GM19395 (cell line): ENCODE data around the gene FXYD1.
"Not testable (repeated sequence)": the region's sequence is repeated elsewhere in the genome, so short reads cannot be mapped to it uniquely, and the experiment has no call there.

ENCODE experiments used
- ATAC-seq: cut with Tn5 transposase; IDR thresholded peaks from one replicate; pipeline ENCODE4 v1.9.1; 2021; ENCODE audit warnings: mild to moderate bottlenecking, moderate library complexity; ENCODE audit not compliant: unreplicated experiment

The FXYD1 gene

DNA sequence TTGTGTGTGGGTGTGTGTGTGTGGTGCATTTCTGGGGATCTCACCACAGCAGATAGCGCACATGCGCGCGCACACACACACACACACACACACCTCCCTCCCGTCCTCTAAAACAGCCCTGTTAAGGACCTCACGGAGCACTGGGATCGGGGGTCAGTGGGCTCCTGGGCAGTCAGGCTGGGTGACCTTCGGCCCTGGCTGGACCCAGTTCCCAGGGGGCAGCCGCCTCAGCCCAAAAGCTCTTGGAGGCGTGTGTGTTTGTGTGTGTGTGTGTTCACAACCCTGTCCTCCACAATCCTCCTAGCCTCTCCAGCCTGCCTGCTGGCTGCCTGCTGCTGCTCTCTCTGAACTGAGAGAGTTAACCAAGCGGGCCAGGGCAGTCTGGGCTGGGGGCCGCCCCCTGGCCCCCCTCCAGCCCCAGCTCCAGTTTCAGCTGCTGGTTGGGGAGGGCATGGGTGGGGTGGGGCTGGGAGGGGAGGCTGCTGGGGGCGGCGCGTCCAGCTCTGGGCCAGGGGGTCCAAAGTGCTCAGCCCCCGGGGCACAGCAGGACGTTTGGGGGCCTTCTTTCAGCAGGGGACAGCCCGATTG lies at the start of gene FXYD1:
Gene FXYD1, plus strand, starts transcription at position 520 of the 588 bp plus-strand sequence. CDS start 1,256 bp downstream, outside the sequence.
- ATAC-seq: no peak

DNA sequence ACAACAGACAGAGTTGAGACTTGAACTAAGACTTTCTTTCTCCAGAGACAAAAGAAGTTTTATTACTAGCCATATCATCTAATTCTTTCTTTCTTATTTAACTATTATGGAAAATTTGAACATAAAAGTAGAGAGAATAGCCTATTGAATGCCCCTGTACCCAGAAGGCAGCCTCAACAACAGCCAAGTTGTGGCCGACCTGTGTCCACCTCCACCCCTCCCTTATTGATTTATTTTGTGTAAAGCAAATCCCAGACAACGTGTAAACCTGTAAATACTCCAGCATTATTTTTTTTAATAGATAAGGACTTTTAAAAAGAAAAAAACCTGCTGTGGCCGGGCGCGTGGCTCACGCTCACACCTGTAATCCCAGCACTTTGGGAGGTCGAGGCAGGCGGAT lies 49.1 kb upstream of the FXYD1 start:
- ATAC-seq: no peak

DNA sequence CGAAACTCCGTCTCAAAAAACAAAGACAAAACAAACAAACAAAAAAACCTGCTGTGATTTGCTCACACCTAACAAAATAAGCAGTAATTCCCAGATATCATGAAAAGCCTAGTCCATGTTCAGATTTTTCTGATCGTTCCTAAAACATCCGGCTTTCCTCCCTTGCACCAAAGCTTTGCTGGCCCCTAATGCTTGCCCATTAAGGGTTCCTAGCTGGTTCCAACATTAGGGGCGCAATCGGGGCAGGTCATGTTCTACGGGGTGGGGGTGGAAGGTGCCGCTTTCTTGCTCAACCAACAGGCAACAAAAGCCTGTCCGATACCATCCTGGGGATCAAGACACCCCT lies 48.5 kb upstream of the FXYD1 start:
- no peak for ATAC-seq

DNA sequence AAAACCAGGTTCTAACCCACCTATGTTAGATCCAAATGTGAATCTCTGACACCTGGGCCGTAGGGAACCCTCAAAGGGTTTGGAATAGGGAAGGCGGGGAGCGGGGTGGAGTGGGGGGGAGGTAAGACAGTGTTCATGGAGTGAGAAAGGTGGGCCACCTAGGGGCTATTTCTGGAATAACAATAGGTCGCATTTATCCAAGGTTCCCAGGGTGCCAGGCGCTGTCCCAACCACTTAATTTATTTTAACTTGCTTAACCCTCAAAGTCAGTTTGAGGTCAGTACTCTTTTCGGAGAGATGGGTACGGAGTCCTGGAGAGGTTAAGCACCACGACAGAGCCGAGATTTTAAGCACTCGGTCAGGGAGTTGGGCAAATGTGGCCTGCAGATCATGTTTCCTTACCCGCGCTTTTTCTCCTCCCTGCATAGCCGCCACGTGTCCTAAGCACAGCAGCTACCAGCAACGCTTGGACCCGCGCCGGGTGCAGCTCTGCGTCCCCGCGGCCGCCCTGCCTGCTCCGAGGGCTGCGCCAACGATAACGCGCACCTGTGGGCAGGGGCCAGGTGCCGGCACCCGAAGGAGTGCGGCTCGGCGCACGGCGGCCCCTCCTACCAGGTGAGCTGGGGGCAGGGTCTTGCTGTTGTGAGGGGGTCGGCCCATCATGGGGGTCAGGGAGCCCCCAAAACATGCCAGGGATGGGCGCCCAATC lies 48.0 kb upstream of the FXYD1 start:
- no peak for ATAC-seq

DNA sequence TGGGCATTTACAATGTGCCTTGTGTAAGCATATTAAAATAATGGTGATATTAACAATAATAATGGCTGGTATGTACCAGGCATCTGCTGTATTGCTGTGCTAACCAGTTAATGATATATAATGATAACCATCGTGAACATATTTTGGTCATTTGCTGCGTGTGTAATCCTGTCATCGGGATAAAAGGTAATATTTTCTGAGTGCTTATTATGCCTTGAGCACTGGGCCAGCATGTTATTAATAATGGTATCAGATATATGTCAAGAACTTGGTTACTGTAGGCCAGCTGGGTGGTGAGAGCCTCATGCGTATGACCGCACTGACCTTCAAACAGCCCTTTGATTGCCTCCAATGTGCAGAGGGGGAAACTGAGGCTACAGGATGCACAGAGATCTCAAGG lies 45.2 kb upstream of the FXYD1 start:
- ATAC-seq: no peak

DNA sequence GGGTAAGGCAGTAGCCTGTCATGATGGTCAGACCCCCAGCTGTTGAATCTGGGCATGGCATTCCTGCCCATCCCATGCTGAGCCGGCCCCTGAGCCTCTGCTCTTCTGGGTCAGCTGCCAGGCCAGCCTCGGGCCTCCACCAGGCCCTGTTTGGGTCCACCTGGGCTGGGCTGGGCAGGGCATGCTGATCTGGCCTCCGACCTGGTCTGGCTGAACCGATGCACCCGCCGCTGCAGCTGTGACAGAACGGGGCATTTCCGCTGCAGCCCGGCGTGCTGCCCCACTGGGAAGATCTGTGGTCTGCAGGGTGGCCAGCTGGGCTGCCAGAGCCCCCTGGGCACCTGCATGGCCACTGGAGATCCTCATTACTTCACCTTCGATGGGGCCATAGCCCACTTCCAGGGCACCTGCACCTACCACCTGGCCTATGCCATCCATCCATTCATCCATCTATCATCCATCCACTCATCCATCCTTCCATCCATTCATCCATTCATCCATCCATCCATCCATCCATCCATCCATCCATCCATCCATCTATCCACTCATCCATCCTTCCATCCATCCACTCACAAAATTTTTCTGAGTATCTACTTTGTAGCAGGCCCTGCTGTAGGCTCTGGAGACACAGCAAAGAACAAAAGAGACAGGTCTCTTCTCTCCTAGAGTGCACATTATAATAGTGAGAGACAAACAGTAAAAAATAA lies 44.5 kb upstream of the FXYD1 start:
- no peak for ATAC-seq

DNA sequence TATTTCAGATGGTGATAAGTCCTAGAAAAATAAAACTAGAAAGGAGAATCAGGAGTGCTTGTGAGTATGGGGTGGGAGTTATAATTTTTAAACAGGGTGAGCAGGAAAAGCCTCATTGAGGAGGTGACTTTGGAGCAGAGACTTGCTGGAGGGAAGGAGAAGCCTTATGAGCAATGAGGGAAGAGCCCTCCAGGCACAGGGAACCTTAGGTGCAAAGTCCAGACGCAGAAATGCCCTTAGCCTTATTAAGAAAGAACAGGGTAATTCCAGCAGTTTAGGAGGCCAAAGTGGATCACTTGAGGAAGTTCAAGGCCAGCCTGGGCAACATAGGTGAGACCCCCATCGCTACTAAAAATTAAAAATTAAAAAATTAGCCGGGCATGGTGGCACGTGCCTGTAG lies 44.0 kb upstream of the FXYD1 start:
- ATAC-seq: no peak

DNA sequence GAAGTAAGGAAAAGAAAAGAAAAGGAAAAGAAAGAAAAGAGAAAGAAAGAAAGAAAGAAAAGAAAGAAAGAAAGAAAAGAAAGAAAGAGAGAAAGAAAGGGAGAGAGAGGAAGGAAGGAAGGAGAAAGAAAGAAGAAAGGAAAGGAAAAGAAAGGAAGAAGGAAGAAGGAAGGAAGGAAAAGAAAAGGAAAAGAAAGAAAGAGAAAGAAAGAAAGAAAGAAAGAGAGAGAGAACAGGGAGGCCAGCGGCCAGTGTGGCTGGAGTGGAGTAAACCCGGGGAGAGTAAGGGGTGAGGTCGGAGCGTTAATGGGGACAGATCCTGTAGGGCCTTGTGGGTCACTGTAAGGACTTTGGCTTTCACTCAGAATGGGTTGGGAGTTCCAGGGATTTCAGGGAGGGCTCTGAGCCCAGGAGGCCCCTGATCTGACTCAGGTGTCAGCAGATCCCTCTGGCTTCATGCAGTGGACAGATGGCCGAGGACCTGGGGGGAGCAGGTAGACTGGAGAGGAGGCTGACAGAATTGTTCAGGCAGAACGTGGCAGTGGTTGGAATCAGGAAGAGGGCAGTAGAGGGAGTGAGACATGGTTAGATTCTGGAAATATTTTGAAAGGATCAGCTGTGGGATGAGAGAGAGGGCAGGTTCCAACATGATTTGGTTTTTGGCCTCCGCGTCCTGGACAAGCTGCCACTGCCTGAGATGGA lies 42.8 kb upstream of the FXYD1 start:
- ATAC-seq: no peak

DNA sequence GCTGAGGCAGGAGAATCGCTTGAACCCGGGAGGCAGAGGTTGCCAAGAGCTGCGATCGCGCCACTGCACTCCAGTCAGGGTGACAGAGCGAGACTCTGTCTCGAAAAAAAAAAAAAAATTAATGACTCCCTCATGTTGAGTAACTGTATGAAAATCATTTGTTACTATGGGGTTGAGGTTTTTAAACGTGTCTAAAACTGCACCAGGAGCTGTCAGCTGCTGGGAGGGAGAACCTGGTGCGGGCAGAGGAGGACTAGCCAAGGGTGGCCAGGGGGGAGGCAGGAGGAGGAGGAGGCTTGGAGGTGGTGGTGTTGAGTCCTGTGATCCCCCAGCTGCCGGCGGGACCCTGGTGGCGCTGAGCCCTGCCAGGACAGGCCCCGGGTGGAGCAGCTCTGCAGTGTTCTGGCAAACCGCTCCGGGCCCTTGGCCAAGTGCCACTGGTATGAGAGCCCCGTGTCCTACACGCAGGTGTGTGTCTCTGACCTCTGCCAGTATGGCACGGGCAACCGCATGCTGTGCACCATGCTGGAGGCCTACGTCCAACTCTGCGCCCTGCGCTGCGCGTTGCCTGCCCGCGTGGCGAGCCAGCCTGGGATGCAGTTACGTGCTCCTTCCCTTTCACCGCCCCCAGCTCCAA lies 40.1 kb upstream of the FXYD1 start:
- ATAC-seq: no peak

DNA sequence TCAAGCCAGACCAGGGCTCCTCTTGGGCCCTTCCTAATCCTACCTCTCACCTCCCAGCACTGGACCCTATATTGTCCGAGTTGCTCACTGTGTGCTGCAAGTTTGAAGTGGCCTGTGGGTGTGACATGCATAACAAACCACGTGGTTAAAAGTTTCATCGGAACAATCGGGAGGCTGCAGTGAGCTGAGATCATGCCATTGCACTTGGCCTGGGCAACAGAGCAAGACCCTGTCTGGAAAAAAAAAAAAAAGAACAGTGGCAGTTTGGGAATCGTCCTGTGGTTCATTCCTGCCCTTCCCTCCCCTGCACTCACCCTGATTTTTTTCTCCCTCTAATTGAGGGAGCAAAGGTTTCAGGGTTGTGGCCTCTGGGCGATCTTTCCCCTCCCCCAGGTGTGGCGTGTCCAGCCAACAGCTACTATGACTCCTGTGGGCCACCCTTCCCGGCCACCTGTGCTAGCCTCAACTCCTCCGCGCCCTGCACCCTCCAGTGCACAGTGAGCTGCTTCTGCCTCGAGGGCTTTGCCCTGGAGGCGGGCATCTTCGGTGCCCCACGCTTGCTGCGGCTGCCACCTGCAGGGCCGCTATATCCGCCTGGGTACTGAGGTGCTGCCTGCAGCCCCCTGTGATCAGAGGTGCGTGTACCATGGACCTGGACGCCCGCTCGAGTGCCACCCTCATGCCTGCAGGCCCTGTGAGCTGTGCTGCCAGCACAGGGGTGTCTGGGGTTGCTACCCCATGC lies 39.3 kb upstream of the FXYD1 start:
- no peak for ATAC-seq

DNA sequence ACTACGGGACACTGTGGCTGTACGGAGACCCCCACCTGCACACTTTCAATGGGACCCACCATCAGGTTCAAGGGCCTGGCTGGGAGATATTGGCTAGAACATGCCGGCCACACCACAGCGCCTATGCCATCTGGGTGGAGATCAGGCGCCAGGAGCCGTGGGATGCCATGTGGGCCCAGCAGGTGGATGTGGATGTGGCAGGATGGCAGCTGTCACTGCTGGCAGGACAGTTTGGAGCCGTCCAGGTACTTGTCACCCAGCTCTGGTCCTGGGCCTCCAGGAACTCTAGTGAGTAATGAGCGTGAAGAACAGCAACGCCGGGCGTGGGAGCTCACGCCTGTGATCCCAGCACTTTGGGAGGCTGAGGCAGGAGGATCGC lies 38.7 kb upstream of the FXYD1 start:
- no peak for ATAC-seq

DNA sequence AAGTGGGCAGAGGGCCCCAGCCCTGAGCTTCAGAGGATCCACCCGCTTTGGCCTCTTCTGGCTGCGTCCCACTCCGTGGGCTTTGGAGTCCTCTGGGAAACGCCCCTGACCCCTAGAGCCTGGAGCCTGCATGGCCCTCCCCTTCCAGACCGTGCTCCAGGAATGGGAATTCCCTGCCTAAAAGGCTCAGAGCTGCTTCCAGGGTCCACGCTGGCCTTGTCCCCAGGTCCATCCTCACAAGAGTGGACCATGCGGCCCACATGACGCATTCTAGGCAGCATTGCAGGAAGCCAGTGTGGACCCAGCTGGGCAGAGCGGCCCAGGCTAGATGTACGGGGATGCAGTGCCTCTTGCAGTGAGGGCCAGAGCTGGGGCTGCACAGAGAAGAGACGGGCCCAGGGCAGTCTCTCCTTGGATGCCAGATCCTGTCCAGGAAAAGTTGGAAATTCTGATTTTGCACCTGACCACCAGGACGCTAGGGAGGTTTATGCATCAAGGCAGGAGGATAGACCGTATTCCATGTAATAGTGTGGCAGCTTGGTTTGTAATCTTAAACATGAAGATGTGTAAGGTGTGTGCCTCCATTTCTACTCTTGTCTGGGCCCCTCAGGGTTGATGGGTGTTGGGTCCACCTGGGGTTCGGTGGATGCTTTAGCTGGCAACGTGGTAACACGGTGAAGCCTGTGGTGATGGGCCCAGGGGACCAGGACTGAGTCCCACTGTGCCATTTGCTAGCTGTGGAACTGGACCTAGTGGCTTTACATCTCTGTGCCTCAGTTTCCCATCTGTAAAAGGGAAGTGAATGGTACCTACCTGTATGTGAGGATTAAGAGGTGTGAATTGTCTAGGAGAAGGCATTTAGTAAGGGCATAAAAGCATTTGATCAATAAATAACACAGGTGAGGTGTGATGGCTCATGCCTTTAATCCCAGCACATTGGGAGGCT lies 37.8 kb upstream of the FXYD1 start:
- no peak for ATAC-seq

DNA sequence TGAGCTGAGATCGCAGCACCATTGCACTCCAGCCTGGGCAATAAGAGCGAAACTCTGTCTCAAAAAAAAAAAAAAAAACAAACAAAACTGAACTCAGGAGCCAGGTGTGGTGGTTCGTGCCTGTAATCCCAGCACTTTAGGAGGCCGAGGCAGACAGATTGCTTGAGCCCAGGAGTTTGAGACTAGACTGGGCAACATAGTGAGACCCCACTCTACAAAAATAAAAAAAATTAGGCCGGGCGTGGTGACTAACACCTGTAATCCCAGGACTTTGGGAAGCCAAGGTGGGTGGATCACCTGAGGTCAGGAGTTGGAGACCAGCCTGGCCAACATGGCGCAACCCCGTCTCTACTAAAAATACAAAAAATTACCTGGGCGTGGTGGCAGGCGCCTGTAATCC lies 36.7 kb upstream of the FXYD1 start:
- not testable (repeated sequence) for ATAC-seq

DNA sequence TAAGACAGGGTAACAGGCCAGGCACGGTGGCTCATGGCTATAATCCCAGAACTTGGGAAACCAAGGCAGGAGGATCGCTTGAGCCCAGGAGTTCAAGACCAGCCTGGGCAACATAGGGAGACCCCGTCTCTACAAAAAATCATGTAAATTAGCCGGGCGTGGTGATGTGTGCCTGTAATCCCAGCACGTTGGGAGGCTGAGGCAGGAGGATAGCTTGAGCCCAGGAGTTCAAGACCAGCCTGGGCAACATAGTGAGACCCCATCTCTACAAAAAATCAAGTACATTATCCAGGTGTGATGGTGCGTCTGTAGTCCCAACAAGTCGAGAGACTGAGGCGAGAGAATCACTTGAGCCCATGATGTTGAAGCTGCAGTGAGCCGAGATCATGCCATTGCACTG lies 35.0 kb upstream of the FXYD1 start:
- not testable (repeated sequence) for ATAC-seq

DNA sequence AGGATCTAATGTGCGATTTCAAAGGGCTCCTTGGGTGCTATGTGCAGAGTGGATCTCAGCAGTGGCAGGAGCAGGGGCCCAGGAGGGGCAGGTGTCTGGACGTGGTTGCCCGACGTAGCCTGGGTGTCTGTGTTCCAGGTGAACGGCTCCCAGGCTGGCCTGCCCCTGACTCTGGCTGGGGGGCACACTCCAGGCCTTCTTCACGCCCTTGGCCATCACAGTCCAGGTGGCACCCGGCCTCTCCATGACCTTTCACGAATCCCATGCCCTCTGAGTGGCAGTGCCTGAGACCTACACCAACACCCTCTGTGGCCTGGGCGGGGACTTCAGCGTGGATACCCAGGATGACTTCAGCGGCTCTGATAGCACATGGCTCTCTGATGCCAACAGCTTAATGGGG lies 34.3 kb upstream of the FXYD1 start:
- no peak for ATAC-seq

DNA sequence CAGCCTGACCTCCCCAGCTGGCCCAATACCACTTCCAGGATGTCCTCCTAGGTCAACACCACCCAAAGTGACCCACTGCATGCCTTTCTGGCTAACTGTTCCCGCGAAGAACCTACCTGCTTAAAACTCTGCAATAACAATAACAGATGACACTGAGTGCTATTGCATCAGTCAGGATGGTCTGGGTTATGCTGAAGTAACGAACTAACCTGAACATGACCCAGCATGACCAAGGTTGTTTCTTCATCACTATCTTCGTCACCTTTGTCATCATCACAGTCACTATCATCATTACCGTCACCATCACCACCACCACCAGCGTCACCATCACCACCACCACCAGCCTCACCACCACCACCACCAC lies 33.6 kb upstream of the FXYD1 start:
- ATAC-seq: no peak

DNA sequence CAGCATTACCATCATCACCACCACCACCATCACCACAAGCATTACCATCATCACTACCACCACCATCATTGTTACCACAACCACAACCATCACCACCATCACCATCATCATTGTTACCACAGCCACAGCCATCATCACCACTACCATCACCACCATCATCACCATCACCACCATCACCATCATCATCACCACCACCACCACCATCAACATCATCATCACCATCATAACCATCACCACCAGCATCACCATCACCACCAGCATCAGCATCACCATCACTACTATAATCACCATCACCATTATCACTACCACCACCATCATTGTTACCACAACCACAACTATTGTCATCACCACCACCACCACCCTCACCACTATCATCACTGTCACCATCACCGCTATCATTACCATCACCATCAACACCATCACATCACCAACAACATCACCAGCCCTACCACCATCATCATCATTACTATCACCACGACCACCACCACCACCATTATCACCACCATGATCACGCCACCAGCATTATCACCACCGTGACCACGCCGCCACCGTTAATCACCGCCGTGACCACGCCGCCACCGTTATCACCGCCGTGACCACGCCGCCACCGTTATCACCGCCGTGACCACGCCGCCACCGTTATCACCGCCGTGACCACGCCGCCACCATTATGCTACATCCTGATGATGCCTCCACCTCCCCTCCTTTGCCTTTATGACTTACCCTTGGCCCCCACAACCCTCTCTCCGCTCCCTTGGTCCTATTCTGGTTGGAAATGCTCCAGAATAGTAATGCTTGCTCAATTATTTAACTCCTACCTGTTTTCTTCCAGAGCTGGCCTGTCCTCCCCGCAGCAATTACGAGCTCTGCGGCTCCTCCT lies 33.0 kb upstream of the FXYD1 start:
- ATAC-seq: no peak

DNA sequence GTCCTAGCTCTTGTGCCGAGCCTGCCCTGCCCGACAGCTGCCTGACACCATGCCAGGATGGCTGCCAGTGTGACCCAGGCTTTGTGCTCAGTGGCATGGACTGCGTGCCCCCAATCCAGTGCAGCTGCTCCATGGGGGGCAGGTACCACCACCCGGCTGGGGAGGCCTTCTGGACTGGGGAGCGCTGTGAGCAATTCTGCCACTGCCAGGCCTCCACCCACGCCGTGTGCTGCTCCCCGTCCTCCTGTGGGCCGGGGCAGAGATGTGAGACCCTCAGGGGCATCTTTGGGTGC lies 32.4 kb upstream of the FXYD1 start:
- no peak for ATAC-seq
